SK-N-SH (cell line): ENCODE data around the gene RBBP9.
A peak's percentile ranks its signal among the peaks of the same experiment; 100 is the strongest.

Experiments used
- CTCF ChIP-seq: fragments of 200-600 bp; sonication (generic); IDR thresholded peaks from 2 replicates; pipeline ENCODE4 v1.6.1; 2017; ENCODE audit warnings: antibody characterized with exemption, mild to moderate bottlenecking, moderate library complexity
- EP300 ChIP-seq, 2 experiments: IDR thresholded peaks; 2 replicates each; pipeline versions ENCODE4 v1.4.0 to v1.6.1; 2012; ENCODE audit warnings: borderline replicate concordance in 1 of 2, low read depth in 1 of 2, low read length in 1 of 2
- EZH2phosphoT487 ChIP-seq: fragments of 200-600 bp; sonication (generic); IDR thresholded peaks from 2 replicates; pipeline ENCODE4 v1.6.1; 2017; ENCODE audit warnings: low read depth, mixed run types, mild to moderate bottlenecking, antibody characterized with exemption, moderate library complexity, borderline replicate concordance
- FOXJ3 ChIP-seq: sonication (generic); formaldehyde crosslinking; IDR thresholded peaks from 2 replicates; pipeline ENCODE4 v1.5.1; 2020; ENCODE audit warnings: mild to moderate bottlenecking, missing genetic modification reagents
- GABPA ChIP-seq: IDR thresholded peaks from 2 replicates; pipeline ENCODE4 v1.4.0; 2012; ENCODE audit warnings: low read depth, mild to moderate bottlenecking
- IRF3 ChIP-seq: fragments of 150-350 bp; IDR thresholded peaks from 2 replicates; pipeline ENCODE4 v1.6.1; 2016; ENCODE audit warnings: mild to moderate bottlenecking, low read depth, low read length
- POLR2AphosphoS5 ChIP-seq: IDR thresholded peaks from 2 replicates; pipeline ENCODE4 v1.6.1; 2012; ENCODE audit warnings: low read depth, low read length
- RAD21 ChIP-seq: IDR thresholded peaks from 2 replicates; pipeline ENCODE4 v1.6.1; 2012; ENCODE audit warnings: mild to moderate bottlenecking, low read length
- REST ChIP-seq: IDR thresholded peaks from 2 replicates; pipeline ENCODE4 v1.6.1; 2012; ENCODE audit warnings: mild to moderate bottlenecking, low read depth, low read length, moderate library complexity
- RFX5 ChIP-seq: IDR thresholded peaks from 2 replicates; pipeline ENCODE4 v1.6.1; 2012; ENCODE audit warnings: mild to moderate bottlenecking, improper control_type of control experiment, low read length
- SMC3 ChIP-seq: IDR thresholded peaks from 2 replicates; pipeline ENCODE4 v1.6.1; 2012; ENCODE audit warnings: low read depth, low read length, improper control_type of control experiment
- YY1 ChIP-seq: IDR thresholded peaks from 2 replicates; pipeline ENCODE4 v1.4.0; 2012; ENCODE audit warnings: low read depth, mild to moderate bottlenecking
- TF ChIP-seq, protein P1 (sequence below): IDR thresholded peaks from 2 replicates; pipeline ENCODE4; 2012
- TF ChIP-seq, protein P2 (sequence below): fragments of 150-350 bp; IDR thresholded peaks from 2 replicates; pipeline ENCODE4 v1.6.1; 2017; ENCODE audit warnings: antibody characterized with exemption, low read length, low read depth, borderline replicate concordance

DNA sequence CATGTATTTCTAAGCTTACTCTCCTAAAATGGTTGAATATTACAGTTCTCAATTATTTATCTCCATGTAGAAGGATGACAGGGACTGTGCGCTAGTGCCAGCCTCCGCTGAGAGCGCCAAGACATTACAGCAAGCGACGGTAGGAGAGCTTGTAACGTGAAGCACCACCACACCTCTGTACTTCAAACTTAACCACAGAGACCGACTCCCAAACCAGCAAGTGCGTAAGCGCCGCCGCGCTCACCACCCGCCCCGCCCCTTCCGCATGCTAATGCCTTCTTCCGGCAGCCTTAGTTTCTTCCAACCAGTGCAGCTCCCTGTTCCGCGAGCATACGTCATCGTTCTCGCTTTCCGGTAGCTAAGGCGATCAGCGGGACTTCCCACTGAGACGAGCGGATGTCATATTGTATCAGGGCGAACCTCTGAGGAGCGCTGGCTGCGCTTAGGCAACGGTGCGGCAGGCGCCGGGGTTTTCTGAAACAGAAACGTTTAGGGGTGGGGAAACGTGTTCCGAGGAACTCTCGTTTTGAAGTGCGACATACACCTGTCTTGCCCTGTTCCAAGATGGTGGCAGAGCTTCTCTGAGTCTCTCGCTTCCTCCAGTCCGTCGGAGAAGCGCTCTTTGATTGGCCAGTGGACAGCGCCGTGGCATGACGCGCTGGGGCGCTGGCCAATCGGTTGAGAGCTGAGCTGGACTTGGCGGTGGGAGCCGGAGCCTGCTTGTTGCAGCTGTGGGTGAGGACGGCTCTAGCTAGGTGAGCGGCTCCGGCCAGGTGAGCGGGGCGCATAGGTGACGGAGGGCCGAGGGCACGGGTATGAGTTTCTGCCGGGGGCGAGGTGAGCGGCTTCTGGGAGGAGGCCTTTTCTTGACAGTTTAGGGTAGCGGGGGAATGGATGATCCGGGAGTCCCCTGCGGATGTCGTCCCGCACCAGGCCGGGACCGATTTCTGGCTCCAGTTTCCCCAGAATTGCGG lies 10.5 kb upstream of the RBBP9 start, which contains the start of gene SEC23B:
- TF ChIP-seq CTCF (no peak), RFX5 (peak; percentile 83), REST (no peak), SMC3 (no peak), EP300 (IDR thresholded peaks at IDR 0.05; ENCODE audit: borderline replicate concordance in 1 of 2, low read depth in 1 of 2, low read length in 1 of 2) (no peak), GABPA (peak; percentile 87), IRF3 (no peak), FOXJ3 (CRISPR knock-in tag) (no peak), RAD21 (no peak), POLR2AphosphoS5 (peak; percentile 90), EZH2phosphoT487 (no peak), YY1 (peak; percentile 97)
- TF ChIP-seq, protein P1, sequence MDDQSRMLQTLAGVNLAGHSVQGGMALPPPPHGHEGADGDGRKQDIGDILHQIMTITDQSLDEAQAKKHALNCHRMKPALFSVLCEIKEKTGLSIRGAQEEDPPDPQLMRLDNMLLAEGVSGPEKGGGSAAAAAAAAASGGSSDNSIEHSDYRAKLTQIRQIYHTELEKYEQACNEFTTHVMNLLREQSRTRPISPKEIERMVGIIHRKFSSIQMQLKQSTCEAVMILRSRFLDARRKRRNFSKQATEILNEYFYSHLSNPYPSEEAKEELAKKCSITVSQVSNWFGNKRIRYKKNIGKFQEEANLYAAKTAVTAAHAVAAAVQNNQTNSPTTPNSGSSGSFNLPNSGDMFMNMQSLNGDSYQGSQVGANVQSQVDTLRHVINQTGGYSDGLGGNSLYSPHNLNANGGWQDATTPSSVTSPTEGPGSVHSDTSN, result no peak
- TF ChIP-seq, protein P2, sequence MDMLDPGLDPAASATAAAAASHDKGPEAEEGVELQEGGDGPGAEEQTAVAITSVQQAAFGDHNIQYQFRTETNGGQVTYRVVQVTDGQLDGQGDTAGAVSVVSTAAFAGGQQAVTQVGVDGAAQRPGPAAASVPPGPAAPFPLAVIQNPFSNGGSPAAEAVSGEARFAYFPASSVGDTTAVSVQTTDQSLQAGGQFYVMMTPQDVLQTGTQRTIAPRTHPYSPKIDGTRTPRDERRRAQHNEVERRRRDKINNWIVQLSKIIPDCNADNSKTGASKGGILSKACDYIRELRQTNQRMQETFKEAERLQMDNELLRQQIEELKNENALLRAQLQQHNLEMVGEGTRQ, result no peak
